Jurkat, Clone E6-1 (cell line): Measurements from ENCODE around the gene GRM1.

Source experiments
- DNase-seq: peaks from one replicate; pipeline ENCODE4 v3.0.0-alpha.2; 2011; ENCODE audit warnings: low read depth, low spot score
- H3K4me3 ChIP-seq: 2 replicates; pipeline ENCODE4 v1.5.1; 2011; ENCODE audit warnings: mild to moderate bottlenecking, low read length, control low read depth, moderate library complexity

Gene GRM1

GRCh38 chr6:146351018-146351417 lies 322.2 kb downstream of the GRM1 start:
- DNase-seq = no peak
- H3K4me3 ChIP-seq = no peak overlapping the region

DNA sequence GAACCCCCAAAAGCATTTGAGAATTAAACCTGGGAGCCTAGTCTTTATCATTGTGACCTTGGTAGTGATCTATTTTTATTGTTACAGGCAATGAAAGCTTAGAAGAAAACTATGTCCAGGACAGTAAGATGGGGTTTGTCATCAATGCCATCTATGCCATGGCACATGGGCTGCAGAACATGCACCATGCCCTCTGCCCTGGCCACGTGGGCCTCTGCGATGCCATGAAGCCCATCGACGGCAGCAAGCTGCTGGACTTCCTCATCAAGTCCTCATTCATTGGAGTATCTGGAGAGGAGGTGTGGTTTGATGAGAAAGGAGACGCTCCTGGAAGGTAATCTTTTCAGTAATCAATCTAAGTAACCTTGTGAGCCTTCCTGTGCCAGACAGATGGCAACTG lies 323.3 kb downstream of the GRM1 start:
- DNase-seq = no peak

DNA sequence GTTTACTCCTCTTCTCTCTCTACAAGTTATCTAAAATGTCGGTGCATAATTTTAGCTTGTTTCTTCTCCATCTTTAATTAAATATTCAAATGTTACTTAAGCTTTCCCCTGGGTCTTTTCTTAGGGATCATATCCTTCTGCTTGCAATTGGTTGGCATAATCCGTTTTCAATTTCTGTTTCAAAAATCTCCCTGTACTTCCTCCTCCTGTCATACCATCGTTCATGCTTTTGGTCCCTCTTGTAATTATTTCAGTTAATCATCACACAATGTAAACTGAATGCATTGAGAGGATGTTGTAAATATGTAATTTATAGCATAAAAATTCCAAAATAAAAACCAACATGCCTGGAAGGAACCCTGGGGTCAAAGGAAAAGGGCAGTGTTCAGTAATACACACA lies 325.6 kb downstream of the GRM1 start:
- no peak overlapping the region for H3K4me3 ChIP-seq
- no peak for DNase-seq

More for the DNA sequence above, 323.3 kb downstream of the GRM1 start:
- H3K4me3 ChIP-seq = no peak overlapping the region

DNA sequence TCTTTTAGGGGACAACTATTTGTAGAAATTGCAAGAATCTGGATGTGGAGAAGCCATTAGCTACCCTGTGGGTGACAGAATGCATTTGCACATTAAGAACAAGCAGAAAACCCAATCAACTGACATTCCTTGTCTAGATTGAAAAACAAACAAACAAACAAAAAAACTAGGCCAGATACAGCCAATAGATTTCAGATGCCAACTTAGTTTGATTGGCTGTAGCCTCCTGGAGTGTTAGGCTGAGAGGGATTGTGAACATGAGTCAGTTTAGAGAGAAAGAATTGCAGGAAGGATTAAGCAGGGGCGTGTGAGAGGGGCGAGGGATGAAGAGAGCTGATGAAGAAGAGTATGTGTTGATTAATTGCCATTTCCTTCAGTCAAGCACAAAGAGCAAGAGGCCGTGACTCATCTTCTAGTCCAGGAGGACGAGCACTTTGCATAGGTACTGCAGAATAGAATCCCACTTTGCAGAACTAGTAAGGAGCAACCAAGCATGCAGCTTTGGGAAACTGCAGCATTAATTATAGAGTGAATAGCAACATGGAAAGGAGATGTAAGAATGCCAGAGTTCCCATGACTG lies 326.7 kb downstream of the GRM1 start:
- no peak overlapping the region for H3K4me3 ChIP-seq
- no peak for DNase-seq

GRCh38 chr6:146357578-146358430 lies 328.9 kb downstream of the GRM1 start:
- no peak for DNase-seq
- no peak overlapping the region for H3K4me3 ChIP-seq

DNA sequence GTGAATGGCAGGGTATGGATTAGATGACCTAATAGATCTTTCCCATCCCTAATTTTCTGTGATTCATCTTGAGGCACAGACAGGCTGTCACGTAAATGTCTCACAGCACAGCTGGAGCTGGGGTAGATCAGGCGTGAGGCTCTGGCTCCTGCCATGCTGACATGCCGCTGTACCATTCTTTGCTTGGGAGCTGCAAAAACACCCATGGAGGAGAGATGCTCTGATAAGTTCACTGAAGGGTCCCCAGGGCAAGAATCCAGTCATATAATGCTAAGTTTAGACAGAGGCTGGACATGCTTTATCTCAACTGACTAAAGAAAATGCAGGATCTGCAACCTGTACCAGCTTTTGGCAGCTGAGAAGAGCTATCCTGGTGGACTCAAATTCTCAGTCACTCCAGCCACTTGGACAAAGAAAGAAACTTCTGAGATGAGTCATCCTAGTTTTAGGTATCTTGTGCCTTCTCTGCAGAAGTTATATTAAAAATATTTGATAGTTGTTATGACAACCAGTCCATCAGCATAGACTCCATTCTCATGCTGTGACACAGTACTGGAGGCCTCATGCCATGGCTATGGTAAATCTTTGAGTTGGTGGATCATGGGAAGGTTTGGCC lies 329.7 kb downstream of the GRM1 start:
- no peak overlapping the region for H3K4me3 ChIP-seq

DNA sequence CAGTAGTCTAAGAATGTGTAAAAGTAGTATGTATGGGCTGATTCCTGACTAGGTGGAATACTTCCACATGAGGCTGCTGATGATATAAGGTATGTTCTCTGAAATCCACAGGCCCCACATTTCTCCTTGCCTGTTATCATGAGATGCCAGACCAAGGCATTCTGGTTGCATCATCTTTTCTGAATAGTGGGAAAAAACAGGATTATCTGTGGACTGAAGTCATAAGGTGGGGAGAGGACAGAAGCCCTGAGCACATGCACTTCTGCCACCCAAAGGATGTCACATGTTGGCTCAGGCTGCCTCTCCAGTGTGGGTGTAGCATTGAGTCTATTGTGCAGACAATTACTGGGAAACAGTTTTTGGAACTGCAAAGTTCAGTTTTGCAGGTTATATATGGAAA lies 330.3 kb downstream of the GRM1 start:
- DNase-seq = no peak
- no peak overlapping the region for H3K4me3 ChIP-seq

More for the DNA sequence above, 329.7 kb downstream of the GRM1 start:
- DNase-seq = no peak

DNA sequence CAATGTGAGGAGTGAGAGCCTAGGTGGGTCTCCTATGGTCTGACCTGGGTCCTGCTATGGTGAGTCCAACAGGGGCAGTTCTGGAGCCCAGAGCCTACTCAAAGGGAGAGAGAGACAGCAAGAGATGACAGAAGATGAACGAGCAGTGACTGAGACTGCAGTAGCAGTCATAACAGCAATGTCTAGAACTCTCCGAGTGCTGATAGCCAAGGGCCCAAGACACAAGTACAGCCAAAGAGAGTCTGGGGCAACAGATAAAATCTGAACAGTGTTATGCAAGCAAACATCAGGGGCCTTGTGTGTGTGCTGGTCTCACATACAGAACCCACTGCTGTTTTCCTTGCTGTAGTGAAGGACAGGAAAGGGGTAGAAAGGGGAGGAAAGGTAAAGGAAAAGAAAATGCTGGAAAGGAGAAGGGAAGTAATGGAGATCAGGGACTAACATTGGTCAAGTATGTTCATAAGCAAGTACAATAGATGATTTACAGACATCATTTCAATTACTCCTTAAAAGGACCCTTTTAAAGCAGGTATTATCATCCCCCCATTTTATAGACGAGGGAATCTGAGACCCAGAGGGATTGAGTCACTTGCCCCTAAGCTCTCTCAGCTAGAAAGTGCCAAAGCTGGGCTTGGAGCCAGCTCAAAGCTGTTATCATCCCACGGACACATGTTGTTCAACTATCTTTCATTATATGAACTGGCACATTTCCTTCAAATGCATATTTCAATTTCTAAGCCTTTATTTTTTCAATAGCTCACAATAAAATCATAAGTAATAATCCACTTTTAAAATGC lies 332.5 kb downstream of the GRM1 start:
- DNase-seq = no peak
- H3K4me3 ChIP-seq = no peak overlapping the region

- DNase-seq = no peak
- no peak overlapping the region for H3K4me3 ChIP-seq
Observed at GRCh38 chr6:146363838-146364607, 335.2 kb downstream of the GRM1 start.

DNA sequence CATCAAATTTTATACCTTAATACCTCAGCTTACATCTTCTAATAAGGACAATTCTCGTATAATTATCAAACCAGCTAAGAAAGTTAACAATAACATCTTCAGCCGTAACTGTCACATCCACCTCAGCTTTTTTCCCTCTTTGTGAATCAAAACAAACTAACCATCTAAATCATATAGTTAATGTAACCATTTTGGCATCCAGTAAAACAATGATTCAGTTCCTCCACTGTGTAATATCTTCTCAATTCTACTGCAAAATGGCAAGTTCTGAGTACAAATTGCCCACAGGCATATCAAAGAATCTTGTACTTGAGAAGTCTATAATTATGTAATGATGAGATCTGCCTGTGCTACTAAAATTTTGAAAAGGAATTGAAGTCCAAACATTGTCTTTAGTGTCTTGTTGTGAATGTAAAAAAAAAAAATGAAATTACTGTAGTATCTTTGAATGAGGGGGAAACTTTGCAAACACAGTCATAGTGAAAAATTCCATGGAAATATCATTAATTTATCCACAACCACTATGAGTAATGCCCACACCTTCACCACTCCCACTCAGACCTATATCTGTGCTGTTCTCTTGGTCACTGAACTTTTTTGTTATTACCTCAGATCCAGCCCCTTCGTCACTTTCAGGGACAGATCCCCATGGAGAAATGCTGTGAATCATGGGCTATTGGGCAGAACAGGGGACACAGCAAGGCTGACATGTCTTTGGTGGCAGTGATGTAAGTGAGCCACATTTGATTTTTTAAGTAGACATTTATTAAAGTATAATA lies 336.1 kb downstream of the GRM1 start:
- no peak for DNase-seq

GRCh38 chr6:146367061-146367460 lies 338.2 kb downstream of the GRM1 start:
- DNase-seq = no peak
- no peak overlapping the region for H3K4me3 ChIP-seq

More for the DNA sequence above, 336.1 kb downstream of the GRM1 start:
- H3K4me3 ChIP-seq = no peak overlapping the region

DNA sequence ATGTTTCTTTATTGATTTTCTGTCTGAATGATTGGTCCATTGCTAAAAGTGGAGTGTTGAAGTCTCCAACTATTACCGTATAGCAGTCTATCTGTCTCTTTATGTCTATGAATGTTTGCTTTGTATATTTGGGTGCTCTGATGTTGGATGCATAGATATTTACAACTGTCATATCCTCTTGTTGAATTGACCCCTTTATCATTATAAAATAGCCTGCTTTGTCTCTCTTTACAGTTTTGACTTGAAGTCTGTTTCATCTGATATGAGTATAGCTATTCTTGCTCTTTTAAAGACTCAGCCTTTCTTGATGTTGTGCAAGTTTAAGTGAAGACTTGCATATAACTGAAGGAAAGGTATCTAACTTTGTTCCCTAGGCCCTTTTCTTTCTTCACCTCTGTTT lies 341.0 kb downstream of the GRM1 start:
- no peak overlapping the region for H3K4me3 ChIP-seq
- no peak for DNase-seq

DNA sequence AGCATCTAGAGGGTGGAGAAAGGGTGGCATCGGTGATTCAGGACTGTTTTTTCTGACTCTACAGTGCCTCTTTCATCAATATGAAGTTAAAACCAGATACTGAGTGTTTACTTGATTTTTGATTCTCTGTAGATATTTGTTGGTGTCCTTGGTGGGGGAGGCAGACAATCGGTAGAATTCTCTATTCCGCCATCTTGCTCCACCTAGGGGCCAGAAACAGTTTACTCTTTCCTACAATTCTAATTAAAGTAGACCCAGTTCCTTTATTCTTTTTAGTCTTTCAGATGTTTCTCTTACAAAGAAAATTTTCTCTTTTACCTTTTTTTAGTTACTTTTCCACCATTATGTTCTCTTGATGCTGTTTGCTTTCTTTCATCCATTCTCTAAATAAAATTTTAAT lies 352.6 kb downstream of the GRM1 start:
- no peak for DNase-seq
- no peak overlapping the region for H3K4me3 ChIP-seq

DNA sequence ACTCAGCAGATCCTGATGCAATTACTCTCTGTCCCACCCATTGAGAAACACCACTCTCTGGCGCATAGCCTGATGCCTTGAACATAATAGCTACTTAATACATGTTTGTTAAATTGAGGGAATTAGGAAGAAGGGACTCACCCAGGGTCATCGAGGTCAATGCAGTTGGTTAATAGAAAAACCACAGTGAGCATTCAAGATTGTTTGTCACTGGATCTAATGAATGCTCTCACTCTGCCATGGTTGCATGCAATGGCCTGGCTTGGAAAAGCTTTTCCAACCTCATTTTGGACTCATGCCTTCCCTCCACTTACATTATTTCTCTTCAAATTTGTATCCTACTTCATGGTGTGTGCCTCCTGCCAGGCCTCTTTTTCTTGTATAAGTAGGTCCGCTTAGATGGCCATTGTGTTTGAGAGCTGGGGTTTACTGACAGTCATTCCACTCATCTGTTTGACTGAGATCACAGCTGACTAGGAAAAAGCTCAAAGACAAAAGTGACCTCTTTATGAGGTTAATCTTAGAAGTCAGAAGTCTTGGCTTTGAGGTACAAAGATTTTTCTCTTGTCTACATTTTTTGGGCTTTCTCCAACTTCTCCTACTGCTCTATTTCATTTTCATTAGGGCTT lies 360.0 kb downstream of the GRM1 start:
- H3K4me3 ChIP-seq = no peak overlapping the region

GRCh38 chr6:146389740-146390139 lies 360.9 kb downstream of the GRM1 start:
- H3K4me3 ChIP-seq = no peak overlapping the region
- no peak for DNase-seq

More for the DNA sequence above, 360.0 kb downstream of the GRM1 start:
- no peak for DNase-seq

DNA sequence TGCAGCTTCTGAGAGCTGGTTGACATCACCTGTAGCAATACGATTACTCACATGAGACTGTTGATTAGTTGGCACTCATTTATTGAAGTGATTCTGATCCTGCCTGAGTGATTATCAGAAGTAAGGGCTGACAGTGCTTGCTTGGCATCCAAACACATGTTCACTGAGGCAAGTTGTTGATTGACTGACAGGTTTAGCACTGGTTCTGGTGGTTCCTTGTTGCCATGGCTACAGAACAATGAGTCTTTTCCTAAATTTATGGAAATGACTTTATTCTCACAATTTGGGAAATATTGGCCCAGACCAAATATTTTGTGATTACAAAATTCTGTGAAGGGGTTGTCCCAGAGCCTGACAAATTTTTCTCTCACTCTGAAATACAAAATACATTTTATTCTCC lies 368.8 kb downstream of the GRM1 start:
- DNase-seq = no peak
- H3K4me3 ChIP-seq = no peak overlapping the region

- no peak for DNase-seq
- no peak overlapping the region for H3K4me3 ChIP-seq
Observed at GRCh38 chr6:146402476-146402875, 373.6 kb downstream of the GRM1 start.

DNA sequence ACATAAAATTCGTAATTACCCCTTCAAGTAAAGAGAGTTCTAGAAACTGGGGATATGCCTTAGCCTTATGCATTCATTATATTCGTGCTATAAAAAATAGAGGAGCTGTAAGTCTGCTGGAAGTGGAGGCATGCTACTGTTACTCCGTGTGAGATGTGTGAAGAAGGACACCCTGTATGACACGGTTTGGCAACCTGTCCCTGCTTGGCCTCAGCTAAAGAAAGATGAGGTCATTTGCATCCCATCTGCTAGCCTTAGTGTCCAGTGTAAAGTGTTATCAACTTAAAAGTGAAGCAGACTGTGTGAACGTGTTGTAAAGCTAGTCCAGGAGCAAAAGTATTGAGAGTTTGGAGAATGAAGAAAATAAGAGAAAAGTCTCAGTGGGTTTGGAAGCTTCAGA lies 379.7 kb downstream of the GRM1 start:
- no peak overlapping the region for H3K4me3 ChIP-seq
- no peak for DNase-seq
